Activated B cell treated with CpG ODN at 0.5 μM for 24 hours (primary cell): ENCODE results near the gene SMAD6. TPM values are rescaled to one million over a fixed set of nuclear protein-coding genes. Genes with fewer than 3 reads are reported as not detected.

ENCODE experiments used
- ATAC-seq: fragments of 200-7000 bp; cut with Tn5 transposase; one replicate; pipeline ENCODE4 v1.10.0; 2021; ENCODE audit warnings: low read depth, mild to moderate bottlenecking, moderate library complexity
- CTCF ChIA-PET: fragments of 350-600 bp; sonication (Branson Sonifier 250); formaldehyde crosslinking; loops from one replicate; lab custom pipeline; 2021; ENCODE audit warnings: antibody characterized with exemption; lab: Charles Lee
- POLR2A ChIA-PET: fragments of 350-600 bp; sonication (Branson Sonifier 250); formaldehyde crosslinking; loops from one replicate; lab custom pipeline; 2021; ENCODE audit warnings: antibody characterized with exemption; lab: Charles Lee
- DNase-seq: peaks from one replicate; pipeline ENCODE4 v3.0.0; 2022
- H3K27ac Mint-ChIP-seq: one replicate; pipeline ENCODE4 v1.8.0; 2020; ENCODE audit warnings: mixed read lengths
- H3K27me3 Mint-ChIP-seq: one replicate; pipeline ENCODE4 v1.8.0; 2021; ENCODE audit warnings: mixed read lengths
- H3K36me3 Mint-ChIP-seq: one replicate; pipeline ENCODE4 v1.8.0; 2021; ENCODE audit warnings: low read depth, mixed read lengths
- H3K4me1 Mint-ChIP-seq: one replicate; pipeline ENCODE4 v1.8.0; 2021; ENCODE audit warnings: mixed read lengths
- H3K4me3 Mint-ChIP-seq: one replicate; pipeline ENCODE4 v1.8.0; 2020; ENCODE audit warnings: mild to moderate bottlenecking, mixed read lengths
- H3K9me3 Mint-ChIP-seq: one replicate; pipeline ENCODE4 v1.8.0; 2020; ENCODE audit warnings: mixed read lengths
- intact Hi-C: fragments of 100-400 bp; cut with micrococcal nuclease; formaldehyde crosslinking; loops from one replicate; pipeline ENCODE4 v1.15.1; 2024
- total RNA-seq: library from RNA; stranded (reverse); gene quantifications from 2 replicates; pipeline ENCODE4 v1.2.3, GENCODE V29; 2022
- TF ChIP-seq, protein P1 (sequence below): fragments of 200-600 bp; IDR thresholded peaks from one replicate; pipeline ENCODE4 v1.8.0; 2022; ENCODE audit warnings: antibody characterized with exemption, mild to moderate bottlenecking

Gene SMAD6
- total RNA-seq = 0.04 and 0.05 TPM in 2 replicates

DNA sequence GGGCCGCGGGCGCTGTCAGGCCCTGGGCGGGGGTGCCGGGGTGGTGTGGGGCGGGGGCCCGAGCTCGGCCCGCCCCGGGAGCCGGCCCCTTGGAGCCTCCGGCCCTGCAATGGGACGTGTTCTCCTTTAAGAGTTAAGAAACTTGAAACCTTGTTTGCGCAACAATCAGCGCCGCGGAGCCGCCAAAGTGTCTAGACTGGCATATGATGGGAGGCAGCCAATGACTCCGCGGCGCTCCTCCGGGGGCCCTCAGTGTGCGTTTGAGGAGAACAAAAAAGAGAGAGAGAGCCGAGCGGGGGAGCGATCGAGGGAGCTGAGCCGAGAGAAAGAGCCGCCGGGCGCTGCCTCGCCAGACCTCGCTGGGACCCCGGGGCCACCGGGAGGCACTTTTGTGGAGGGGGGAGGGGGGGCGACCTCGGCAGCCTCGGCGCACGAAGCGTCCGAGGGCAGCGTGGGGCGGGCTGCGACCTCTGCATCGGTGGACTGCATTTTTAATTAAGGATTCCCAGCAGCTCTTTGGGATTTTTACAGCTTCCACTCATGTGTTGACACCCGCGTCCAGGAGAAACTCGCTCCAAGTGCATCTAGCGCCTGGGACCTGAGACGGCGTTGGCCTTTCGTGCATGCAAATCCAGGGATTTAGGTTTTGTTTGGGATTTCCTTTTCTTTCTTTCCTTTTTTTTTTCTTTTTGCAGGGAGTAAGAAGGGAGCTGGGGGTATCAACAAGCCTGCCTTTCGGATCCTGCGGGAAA is at the start of gene SMAD6:
Gene SMAD6 (plus strand): TSS at position 202 of the 752 bp plus-strand sequence. CDS start 1,023 bp downstream, outside the sequence.
- CTCF ChIA-PET = interaction anchor here (1.5 kb wide), 1 partner anchor 149 kb away, joined by 5 read pairs; no protein-coding TSS in a partner anchor
- TF ChIP-seq, protein P1, sequence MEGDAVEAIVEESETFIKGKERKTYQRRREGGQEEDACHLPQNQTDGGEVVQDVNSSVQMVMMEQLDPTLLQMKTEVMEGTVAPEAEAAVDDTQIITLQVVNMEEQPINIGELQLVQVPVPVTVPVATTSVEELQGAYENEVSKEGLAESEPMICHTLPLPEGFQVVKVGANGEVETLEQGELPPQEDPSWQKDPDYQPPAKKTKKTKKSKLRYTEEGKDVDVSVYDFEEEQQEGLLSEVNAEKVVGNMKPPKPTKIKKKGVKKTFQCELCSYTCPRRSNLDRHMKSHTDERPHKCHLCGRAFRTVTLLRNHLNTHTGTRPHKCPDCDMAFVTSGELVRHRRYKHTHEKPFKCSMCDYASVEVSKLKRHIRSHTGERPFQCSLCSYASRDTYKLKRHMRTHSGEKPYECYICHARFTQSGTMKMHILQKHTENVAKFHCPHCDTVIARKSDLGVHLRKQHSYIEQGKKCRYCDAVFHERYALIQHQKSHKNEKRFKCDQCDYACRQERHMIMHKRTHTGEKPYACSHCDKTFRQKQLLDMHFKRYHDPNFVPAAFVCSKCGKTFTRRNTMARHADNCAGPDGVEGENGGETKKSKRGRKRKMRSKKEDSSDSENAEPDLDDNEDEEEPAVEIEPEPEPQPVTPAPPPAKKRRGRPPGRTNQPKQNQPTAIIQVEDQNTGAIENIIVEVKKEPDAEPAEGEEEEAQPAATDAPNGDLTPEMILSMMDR = no peak
- H3K27me3 Mint-ChIP-seq = peaks cover 18% of the 10 kb centered on the region
- DNase-seq (peak; percentile 56), ATAC-seq (peak; percentile 25)
- intact Hi-C loops = loop anchor here (2.0 to 5.0 kb wide), 4 partner anchors 140 to 1133 kb away; partner anchors contain the start of genes MAP2K5 and RAB11A
- H3K4me1 Mint-ChIP-seq = peaks cover 22% of the 10 kb centered on the region
- peaks cover 6% of the 10 kb centered on the region for H3K36me3 Mint-ChIP-seq
- peak within 1 kb of the TSS; percentile 56 for H3K27ac Mint-ChIP-seq
- H3K4me3 Mint-ChIP-seq = peak within 1 kb of the TSS; percentile 89
- H3K9me3 Mint-ChIP-seq = no peaks in the 10 kb centered on the region
- POLR2A ChIA-PET = interaction anchor here (0.7 to 1.7 kb wide), 8 partner anchors 8 to 1398 kb away, joined by 3 to 7 read pairs (median 4); partner anchors contain the start of gene RNU5B-1

DNA sequence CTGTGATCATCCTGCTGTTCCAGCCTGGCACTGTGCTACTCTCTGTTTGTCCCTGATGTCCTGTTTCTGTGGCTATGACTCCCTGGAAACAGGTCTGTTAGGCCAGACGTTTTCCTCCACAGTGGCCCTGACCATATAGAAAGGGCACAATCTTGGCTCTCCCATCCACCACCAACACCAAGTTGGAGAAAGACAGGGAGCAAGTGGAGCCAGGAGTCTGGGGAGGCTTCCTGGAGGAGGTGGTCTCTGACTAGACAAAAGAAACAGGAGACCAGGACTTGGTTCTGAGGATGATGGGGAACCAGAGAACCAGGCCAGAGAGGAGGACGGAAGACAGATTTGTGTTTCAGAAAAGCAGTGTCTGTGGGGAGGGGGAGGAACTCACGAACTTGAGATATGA is 49.2 kb upstream of the SMAD6 start:
- Mint-ChIP-seq H3K36me3 (no peaks in the 10 kb centered on the region), H3K4me1 (peaks cover 12% of the 10 kb centered on the region), H3K4me3 (no peak overlapping the region), H3K9me3 (no peaks in the 10 kb centered on the region), H3K27ac (no peak overlapping the region), H3K27me3 (peaks cover 34% of the 10 kb centered on the region)
- ChIA-PET POLR2A (no interaction called here), CTCF (no interaction called here)
- DNase-seq (no peak), ATAC-seq (no peak)
- TF ChIP-seq, protein P1 = no peak
- intact Hi-C loops = no loop called here

DNA sequence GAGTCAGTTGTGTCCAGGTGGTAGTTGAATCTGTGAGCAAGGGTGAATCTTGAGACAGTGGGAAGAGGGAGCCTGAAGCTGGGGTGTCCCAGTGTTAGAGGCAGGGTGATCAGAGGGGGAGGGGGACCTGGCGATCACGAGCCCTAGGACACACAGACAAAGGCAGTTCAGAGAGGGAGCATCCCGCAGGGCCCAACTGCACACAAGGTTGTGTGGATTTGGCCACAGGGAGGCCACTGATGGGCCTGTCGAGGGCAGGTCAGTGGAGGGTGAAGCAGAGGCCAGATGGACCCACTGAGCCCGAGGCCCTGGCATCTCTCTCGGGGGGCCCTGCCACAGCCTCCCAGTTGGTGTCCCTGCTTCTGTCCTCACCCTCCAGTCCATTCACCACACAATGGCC is 48.6 kb upstream of the SMAD6 start:
- no peaks in the 10 kb centered on the region for H3K36me3 Mint-ChIP-seq
- no peaks in the 10 kb centered on the region for H3K9me3 Mint-ChIP-seq
- no peak overlapping the region for H3K27ac Mint-ChIP-seq
- intact Hi-C loops = no loop called here
- ATAC-seq (no peak), DNase-seq (no peak)
- POLR2A ChIA-PET = no interaction called here
- H3K4me1 Mint-ChIP-seq = peaks cover 12% of the 10 kb centered on the region
- H3K27me3 Mint-ChIP-seq = peaks cover 34% of the 10 kb centered on the region
- TF ChIP-seq, protein P1 = no peak
- H3K4me3 Mint-ChIP-seq = no peak overlapping the region
- CTCF ChIA-PET = no interaction called here

DNA sequence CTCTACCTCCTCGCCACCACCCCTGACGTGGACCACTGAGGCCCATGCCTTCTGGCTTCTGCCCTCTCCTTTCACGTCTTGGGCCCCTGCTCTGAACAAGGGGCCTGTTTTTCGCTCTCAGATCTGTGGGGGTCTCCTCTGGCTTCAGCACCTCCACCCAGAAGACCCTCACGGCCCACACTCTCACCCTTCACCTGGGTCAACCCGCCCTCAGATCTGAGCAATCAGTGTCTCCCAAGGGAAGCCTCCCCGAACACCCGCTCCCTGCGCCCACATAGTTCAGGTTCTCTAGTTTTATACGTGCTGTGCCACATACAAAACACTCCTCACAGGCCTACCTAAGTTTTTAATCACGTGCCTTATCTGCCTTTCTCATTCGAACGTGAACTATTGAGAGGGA is 48.2 kb upstream of the SMAD6 start:
- Mint-ChIP-seq H3K4me3 (no peak overlapping the region), H3K27ac (no peak overlapping the region), H3K4me1 (peaks cover 12% of the 10 kb centered on the region), H3K36me3 (no peaks in the 10 kb centered on the region), H3K27me3 (peaks cover 32% of the 10 kb centered on the region), H3K9me3 (no peaks in the 10 kb centered on the region)
- TF ChIP-seq, protein P1 = no peak
- ATAC-seq (no peak), DNase-seq (no peak)
- ChIA-PET CTCF (no interaction called here), POLR2A (no interaction called here)
- intact Hi-C loops = no loop called here

DNA sequence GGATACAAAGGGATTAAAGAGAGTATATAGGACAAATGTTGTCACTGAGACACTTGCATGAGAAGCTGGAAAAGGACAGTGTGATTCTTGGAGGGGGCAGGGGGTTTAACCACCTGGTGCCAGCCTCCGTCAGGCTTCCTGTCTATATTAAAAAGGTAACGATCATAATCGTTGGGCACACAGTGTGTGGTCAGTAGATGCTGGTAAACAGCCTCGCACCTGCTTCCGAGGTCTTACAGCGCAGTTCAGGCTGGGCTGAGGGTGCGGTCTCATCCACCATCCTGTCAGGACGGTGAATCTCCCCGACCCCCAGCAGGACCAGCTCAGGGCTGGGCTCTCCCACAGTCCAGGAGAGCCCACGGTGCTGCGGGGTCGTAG is 47.7 kb upstream of the SMAD6 start:
- POLR2A ChIA-PET = no interaction called here

More for the DNA sequence above, 47.7 kb upstream of the SMAD6 start:
- DNase-seq (no peak), ATAC-seq (no peak)
- TF ChIP-seq, protein P1 = no peak
- Mint-ChIP-seq H3K4me1 (peaks cover 12% of the 10 kb centered on the region), H3K4me3 (peak overlapping the region; percentile 32), H3K27ac (no peak overlapping the region), H3K36me3 (no peaks in the 10 kb centered on the region), H3K9me3 (no peaks in the 10 kb centered on the region), H3K27me3 (peaks cover 32% of the 10 kb centered on the region)
- CTCF ChIA-PET = no interaction called here
- intact Hi-C loops = no loop called here
